Mesothelial cell of epicardium (in vitro differentiated cells): ENCODE data around the gene LIME1. TPM values are rescaled to one million over a fixed set of nuclear protein-coding genes. Genes with fewer than 3 reads are reported as not detected.

Experiments
- DNase-seq, 2 experiments: peaks; one replicate each; pipeline ENCODE4 v3.0.0; 2021; ENCODE audit warnings: low spot score in 2 of 2; ENCODE audit not compliant: unreplicated experiment in 2 of 2
- H3K27ac Mint-ChIP-seq: 2 replicates; pipeline ENCODE4 v1.8.0; 2021; ENCODE audit warnings: mixed read lengths
- H3K27me3 Mint-ChIP-seq: 2 replicates; pipeline ENCODE4 v1.8.0; 2021; ENCODE audit warnings: low read depth, mixed read lengths
- H3K36me3 Mint-ChIP-seq: 2 replicates; pipeline ENCODE4 v1.8.0; 2021; ENCODE audit warnings: mixed read lengths
- H3K4me1 Mint-ChIP-seq: 2 replicates; pipeline ENCODE4 v1.8.0; 2021; ENCODE audit warnings: mixed read lengths
- H3K4me3 Mint-ChIP-seq: 2 replicates; pipeline ENCODE4 v1.8.0; 2021; ENCODE audit warnings: mild to moderate bottlenecking, moderate library complexity, mixed read lengths
- H3K9me3 Mint-ChIP-seq: 2 replicates; pipeline ENCODE4 v1.8.0; 2021; ENCODE audit warnings: mixed read lengths
- CTCF ChIP-seq: fragments of 200-600 bp; sonication (generic); IDR thresholded peaks from one replicate; pipeline ENCODE4 v1.5.0; 2021; ENCODE audit warnings: antibody characterized with exemption; ENCODE audit not compliant: unreplicated experiment
- total RNA-seq: library from RNA; stranded (reverse); gene quantifications from 3 replicates; pipeline ENCODE4 v1.2.1, GENCODE V29; 2021

Gene LIME1, protein sequence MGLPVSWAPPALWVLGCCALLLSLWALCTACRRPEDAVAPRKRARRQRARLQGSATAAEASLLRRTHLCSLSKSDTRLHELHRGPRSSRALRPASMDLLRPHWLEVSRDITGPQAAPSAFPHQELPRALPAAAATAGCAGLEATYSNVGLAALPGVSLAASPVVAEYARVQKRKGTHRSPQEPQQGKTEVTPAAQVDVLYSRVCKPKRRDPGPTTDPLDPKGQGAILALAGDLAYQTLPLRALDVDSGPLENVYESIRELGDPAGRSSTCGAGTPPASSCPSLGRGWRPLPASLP
- total RNA-seq: 13.8 to 18.4 TPM (median 16.5 TPM) in 3 replicates

DNA sequence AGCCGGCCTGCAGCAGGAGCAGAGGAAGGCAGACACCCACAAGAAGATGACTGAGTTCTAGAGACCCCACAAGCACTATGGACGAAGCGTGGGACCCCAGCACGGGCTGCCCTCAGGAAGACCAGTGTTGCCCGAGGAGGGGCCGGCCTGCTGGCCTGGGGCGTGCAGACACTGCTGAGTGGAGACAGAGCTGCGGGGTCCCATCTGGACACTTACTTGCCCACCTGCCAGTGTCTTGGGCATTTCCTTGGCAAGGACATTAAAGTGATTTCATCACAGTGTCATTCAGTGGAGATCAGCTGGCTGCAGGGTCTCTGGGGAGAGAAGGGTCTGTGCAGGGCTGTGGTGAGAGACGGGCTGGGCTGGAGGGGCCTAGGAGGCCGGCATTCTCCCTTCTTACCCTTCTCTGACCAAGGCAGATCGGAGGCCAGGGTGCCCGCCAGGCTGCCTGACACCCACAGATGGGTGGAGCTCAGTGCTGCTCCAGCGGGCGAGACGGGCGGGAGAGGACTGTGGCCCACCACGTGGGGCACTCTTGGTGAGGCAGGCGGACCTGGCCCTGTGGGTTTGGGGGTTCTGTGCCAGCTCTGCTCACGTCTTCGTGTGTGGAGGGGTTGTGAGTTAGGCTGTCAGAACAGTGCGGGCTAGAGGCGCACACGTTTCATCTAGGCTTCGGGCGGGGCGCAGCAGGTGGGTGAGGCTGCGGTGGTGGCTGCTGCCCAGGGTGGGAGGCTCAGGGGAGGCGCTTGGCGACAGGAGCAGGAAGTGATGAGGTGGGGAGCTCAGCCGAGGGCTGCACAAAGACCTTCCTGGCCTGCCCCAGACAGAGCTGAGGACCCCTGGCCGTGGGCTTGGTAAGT, at the start of gene LIME1:
Gene LIME1, plus strand, starts transcription at position 806 of the 860 bp plus-strand sequence. CDS start 886 bp downstream, outside the sequence.
- no peak within 1 kb of the TSS for H3K4me3 Mint-ChIP-seq
- peaks cover 14% of the 10 kb centered on the region for H3K36me3 Mint-ChIP-seq
- no peaks in the 10 kb centered on the region for H3K9me3 Mint-ChIP-seq
- no peak within 1 kb of the TSS for H3K27ac Mint-ChIP-seq
- peaks cover 7% of the 10 kb centered on the region for H3K27me3 Mint-ChIP-seq
- DNase-seq: no peak
- TF ChIP-seq CTCF: no peak
- H3K4me1 Mint-ChIP-seq: no peaks in the 10 kb centered on the region

DNA sequence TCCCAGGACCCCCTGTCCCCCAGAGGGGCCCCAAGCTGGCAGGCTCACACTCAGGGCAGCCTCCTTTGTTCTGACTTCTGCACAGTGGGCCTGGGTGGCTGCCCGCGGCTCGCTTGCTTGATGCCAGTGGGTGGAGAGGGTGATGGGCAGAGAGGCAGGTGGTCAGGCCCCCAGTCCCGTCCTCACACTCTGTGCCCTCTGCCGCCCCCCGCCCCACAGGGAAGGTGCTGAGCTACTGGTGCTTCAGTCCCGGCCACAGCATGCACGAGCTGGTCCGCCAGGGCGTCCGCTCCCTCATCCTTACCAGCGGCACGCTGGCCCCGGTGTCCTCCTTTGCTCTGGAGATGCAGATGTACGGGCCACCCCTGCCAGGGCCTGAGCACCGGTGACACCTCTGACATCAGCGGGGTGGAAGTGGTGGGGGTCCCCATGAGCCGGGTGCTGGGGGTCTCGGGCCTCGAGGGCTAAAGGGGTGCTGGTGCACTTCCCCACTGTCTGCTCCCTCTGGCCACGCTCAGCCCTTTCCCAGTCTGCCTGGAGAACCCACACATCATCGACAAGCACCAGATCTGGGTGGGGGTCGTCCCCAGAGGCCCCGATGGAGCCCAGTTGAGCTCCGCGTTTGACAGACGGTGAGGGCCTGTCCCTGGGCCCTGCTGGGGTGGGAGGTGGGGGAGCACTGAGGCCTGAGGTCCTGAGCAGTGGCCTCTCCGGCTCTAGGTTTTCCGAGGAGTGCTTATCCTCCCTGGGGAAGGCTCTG, 48.9 kb upstream of the LIME1 start:
- no peak overlapping the region for H3K4me3 Mint-ChIP-seq
- peaks cover 3% of the 10 kb centered on the region for H3K36me3 Mint-ChIP-seq
- no peak overlapping the region for H3K27ac Mint-ChIP-seq
- no peaks in the 10 kb centered on the region for H3K27me3 Mint-ChIP-seq
- H3K9me3 Mint-ChIP-seq: no peaks in the 10 kb centered on the region
- DNase-seq: no peak
- H3K4me1 Mint-ChIP-seq: no peaks in the 10 kb centered on the region
- no peak for TF ChIP-seq CTCF

DNA sequence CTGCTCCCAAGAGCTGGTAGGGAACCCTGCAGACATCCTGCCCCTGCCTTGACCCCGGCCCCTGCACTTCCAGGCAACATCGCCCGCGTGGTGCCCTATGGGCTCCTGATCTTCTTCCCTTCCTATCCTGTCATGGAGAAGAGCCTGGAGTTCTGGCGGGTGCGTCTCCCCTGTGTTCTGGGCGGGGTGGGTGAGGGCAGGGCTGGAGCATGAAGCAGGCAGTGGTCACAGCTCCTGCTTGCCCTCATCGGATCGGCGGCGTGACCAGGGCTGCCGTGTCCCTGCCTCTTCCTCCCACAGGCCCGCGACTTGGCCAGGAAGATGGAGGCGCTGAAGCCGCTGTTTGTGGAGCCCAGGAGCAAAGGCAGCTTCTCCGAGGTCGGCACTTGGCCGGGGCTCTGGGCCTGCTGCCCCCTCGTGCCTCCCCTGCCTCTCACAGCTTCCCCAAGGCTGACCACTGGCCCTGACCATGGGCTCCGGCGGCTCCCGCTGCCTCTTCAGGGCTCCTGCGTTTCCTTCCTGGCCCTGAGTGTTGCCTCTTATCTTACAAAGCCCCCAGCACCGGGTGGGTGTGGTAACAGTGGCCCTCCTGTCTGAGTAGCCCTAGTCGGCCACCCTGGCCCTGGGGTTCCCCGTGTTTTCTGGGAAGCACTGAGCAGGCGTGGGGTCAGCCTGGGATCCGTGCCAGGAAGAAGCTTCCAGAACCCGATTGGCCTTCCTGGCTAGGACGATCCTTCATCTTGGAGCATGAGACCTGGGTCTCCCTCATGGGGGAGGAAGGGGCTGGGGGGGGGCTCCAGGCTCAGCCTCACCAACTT, 48.0 kb upstream of the LIME1 start:
- H3K27me3 Mint-ChIP-seq: no peaks in the 10 kb centered on the region
- no peaks in the 10 kb centered on the region for H3K4me1 Mint-ChIP-seq
- no peak overlapping the region for H3K27ac Mint-ChIP-seq
- peaks cover 4% of the 10 kb centered on the region for H3K36me3 Mint-ChIP-seq
- no peak for DNase-seq
- TF ChIP-seq CTCF: no peak
- H3K9me3 Mint-ChIP-seq: no peaks in the 10 kb centered on the region
- no peak overlapping the region for H3K4me3 Mint-ChIP-seq

GRCh38 chr20:63689046-63690002, 47.1 kb upstream of the LIME1 start:
- H3K27ac Mint-ChIP-seq: no peak overlapping the region
- H3K9me3 Mint-ChIP-seq: no peaks in the 10 kb centered on the region
- H3K27me3 Mint-ChIP-seq: no peaks in the 10 kb centered on the region
- no peak for TF ChIP-seq CTCF
- H3K36me3 Mint-ChIP-seq: peaks cover 7% of the 10 kb centered on the region
- DNase-seq: no peak
- no peaks in the 10 kb centered on the region for H3K4me1 Mint-ChIP-seq
- no peak overlapping the region for H3K4me3 Mint-ChIP-seq
